GM19452 (cell line): Measurements from ENCODE around the gene FREM1.
"Not testable (repeated sequence)": the region's sequence is repeated elsewhere in the genome, so short reads cannot be mapped to it uniquely, and the experiment has no call there.

Experiments
- ATAC-seq: cut with Tn5 transposase; IDR thresholded peaks from one replicate; pipeline ENCODE4 v1.9.1; 2021; ENCODE audit not compliant: unreplicated experiment

Gene FREM1, protein sequence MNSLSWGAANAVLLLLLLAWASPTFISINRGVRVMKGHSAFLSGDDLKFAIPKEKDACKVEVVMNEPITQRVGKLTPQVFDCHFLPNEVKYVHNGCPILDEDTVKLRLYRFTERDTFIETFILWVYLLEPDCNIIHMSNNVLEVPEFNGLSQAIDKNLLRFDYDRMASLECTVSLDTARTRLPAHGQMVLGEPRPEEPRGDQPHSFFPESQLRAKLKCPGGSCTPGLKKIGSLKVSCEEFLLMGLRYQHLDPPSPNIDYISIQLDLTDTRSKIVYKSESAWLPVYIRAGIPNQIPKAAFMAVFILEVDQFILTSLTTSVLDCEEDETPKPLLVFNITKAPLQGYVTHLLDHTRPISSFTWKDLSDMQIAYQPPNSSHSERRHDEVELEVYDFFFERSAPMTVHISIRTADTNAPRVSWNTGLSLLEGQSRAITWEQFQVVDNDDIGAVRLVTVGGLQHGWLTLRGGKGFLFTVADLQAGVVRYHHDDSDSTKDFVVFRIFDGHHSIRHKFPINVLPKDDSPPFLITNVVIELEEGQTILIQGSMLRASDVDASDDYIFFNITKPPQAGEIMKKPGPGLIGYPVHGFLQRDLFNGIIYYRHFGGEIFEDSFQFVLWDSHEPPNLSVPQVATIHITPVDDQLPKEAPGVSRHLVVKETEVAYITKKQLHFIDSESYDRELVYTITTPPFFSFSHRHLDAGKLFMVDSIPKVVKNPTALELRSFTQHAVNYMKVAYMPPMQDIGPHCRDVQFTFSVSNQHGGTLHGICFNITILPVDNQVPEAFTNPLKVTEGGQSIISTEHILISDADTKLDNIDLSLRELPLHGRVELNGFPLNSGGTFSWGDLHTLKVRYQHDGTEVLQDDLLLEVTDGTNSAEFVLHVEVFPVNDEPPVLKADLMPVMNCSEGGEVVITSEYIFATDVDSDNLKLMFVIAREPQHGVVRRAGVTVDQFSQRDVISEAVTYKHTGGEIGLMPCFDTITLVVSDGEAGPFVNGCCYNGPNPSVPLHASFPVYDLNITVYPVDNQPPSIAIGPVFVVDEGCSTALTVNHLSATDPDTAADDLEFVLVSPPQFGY (N-terminal part only)

DNA sequence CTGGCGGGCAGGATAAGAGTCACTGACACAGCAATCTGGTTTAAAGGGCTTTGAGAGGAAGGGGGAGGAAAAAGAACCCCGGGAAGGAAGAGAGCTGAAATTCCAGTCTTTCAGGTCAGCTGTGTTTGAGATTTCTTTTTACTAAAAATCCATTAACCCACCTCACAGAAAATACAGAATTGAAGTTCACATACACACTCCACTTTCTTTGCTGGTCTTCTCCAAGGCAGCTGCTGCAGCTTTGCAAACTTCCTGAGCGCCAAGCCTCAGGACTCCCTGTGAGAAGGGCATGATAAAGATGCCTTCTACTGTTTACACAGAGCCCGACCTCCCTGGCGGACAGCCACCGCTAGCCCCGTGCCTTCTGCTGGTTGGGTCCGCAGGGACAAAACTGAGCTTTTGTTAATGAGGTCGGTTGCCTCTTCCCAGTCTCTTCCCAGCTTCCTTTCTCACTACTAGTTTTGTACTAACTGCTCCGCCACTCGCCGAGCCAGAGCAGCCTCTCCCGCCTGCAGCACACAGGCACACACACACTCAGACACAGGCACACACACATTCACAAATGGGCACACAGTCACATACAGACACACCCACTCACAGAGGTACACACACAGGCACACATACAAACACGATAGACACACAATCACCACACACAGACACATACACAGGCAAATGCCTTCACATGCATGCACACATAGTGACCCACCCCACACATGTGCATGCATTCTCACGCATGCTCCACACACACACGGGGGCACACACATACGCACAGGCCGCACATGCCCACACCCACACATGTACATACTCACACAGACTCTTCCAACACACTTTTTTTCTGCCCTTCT, at the start of gene FREM1:
TSS of gene FREM1 (minus strand) at position 468 of the 845 bp plus-strand sequence. CDS start 41,451 bp downstream, outside the sequence.
- ATAC-seq = no peak

DNA sequence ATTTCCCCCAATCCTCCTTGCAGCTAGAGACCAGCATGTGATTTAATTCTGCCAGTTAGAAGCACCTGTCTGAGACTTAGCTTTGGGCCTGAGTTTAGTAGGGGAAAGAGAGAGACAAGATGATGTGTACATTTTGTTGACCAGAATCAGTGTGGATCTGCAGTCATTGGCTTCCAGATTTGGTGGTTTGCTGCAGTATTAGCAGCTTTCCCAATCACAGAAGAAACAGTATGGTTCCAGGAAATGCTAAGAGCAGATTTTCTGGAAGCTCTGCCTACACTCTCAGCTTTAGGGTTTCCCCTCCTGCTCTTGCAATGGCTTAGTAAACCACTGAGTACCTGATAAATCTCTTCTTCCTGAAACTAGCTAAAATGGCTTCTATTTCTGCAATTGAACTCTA, 48.8 kb upstream of the FREM1 start:
- no peak for ATAC-seq

DNA sequence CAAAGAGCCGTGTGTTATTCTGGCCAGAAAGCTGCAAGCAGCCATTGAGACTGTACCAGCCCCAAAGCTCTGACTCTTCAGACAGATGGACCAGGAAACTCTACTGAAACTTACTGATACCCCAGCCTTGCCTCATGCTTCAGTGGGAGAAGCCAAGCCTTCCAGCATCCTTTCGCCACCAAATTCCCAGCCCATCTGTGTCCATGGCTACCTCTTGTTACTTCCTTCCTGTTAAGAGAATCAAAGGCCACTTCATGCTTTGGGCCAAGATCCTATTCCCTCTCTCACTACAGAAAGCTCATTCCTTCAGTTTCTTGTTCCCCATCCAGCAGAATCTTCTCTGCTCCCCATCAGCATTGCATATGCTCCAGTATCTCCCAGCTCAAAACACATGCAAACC, 46.9 kb upstream of the FREM1 start:
- no peak for ATAC-seq

DNA sequence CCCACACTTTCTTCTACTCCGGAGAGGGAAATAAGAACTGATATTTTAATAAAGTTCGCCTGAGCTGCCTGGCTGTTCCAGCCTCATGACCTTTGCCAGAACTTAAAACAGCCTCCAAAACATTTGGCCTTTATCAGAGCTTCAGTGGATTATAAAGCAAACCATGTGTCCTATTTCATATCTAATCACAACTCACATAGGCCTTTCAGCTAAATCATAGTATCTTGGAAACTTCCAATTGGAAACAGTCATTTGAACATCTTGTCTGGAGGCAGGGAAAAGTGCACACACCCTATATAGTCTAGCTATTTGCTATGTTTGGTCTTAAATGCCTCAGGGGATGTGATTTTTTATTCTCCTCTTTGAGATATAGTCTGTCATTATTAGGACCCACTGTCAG, 46.0 kb upstream of the FREM1 start:
- no peak for ATAC-seq

DNA sequence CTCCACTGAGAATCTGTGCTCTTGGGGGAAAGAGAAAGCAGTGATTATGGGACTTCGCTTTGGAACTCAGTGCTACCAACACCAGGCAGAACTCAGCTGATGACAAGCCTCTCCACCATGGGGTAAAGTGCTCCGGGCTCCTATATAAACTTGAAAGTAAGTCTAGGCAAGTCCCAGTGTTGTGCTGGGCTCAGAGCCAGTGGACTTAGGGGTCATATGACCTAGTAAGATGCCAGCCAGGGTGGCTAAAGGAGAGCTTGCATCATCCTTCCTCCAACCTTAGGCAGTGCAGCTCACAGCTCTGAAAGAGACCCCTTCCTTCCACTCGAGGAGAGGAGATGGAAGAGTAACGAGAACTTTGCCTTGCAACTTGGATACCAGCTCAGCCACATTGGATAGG, 35.1 kb upstream of the FREM1 start:
- ATAC-seq = no peak

DNA sequence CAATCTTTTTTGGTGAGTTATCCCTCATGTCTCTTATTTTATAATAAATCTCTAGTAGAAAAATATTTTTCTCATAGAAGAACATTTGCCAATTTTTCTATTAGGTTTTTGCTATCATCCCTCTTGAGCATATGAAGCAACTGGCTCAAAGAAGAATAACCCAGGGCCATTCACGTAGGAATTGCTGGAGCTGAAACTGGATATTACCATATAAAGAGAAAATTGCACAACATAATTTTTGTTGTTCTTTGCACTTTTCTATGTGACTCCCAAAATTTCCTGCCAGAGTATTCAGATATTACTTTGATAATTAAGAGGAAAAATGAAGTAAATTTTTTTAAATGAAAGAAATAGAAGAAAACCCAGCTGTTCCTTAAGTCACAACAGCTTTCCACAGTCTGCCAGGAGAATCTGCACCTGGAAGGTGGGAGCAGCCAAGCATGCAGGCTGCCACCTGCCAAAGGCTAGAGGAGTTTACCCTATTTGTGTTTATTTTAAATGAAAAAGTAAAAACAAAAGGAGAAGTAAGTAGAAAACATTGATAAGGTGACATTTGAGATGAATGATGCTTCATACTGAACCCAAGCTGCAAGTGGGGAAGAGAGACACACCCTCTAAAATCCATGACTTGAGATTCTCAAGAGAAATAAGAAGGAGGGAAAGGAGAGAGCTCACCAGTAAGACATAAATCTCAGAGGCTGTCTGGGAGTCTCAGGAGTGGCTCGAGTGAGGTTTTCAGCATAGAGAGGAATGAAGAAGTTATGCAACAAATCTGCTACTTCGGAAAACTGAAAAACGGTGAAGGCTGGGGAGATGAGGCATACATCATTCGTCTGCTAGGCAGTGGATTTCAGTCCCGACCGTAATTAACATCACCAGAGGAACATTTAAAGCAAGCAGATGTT, 31.5 kb upstream of the FREM1 start:
- ATAC-seq = no peak

DNA sequence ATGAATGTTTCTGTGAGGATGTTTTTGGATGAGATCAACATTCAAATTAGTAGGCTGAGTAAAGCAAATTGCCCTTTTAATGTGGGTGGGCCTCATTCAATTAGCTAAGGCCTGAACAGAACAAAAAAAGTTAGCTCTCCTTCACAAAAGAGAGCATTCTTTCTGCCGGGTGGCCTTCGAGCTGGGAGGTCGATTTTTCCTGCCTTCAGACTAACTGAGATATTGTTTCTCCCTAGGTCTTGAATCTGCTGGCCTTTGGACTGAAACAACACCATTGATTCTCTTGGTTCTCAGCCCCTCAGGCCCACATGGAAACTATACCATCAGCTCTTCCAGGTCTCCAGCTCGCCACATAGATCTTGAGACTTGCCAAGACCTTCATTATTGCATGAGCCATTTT, 29.1 kb upstream of the FREM1 start:
- no peak for ATAC-seq

DNA sequence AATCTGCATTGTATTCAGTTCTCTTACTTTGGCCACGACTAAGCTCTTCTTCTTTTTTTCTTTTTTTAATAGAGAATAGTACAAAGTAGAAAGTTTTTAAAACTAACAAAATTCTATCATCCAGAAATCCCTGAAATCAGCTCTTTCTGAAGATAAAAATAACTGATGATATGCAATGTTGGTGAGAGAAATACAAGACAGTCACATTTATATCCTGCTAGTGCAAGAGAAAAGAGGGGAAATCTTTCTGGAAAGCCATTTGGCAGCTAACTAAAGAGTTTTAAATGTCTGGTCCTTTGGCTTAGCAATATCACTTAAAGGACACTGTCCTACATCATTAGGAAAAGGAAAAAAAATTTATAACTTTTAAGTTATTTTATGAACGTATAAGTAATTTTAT, 27.0 kb upstream of the FREM1 start:
- no peak for ATAC-seq

DNA sequence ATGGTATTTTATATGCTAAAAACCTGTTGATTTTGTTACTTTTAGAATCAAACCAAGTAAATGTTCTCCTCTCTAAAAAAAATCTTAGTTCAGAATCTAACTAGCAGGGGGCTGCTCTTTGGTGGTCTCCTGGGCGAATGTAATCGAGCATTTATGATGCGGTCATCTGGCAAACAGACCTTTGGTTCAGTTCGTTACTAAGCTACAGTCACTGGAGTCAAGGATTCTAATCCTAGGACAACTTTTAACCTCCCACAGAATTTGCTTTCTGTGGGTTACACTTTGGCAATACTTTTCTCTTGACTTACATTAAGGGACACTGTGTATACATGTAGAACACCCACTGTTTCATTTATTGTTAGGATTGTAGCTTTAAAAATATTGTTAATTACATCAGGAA, 26.3 kb upstream of the FREM1 start:
- no peak for ATAC-seq

DNA sequence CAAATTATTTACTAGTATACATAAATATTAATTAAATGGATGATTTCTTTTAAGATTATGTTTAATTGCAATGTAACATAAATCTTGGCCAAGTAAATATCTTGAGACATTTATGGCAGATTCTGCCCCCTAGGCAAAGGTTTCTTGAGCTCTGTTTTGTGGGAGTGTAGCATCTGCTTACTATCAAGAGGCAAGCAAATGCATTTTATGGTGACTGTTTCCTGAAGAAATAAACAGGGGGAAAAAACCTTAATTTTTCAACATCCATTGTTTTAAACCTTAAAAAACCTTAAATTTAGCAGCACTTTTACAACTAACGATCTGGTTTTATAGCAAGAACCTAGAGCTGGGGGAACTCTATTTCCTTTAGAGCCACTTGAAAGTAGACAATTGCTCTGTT, 25.7 kb upstream of the FREM1 start:
- no peak for ATAC-seq

DNA sequence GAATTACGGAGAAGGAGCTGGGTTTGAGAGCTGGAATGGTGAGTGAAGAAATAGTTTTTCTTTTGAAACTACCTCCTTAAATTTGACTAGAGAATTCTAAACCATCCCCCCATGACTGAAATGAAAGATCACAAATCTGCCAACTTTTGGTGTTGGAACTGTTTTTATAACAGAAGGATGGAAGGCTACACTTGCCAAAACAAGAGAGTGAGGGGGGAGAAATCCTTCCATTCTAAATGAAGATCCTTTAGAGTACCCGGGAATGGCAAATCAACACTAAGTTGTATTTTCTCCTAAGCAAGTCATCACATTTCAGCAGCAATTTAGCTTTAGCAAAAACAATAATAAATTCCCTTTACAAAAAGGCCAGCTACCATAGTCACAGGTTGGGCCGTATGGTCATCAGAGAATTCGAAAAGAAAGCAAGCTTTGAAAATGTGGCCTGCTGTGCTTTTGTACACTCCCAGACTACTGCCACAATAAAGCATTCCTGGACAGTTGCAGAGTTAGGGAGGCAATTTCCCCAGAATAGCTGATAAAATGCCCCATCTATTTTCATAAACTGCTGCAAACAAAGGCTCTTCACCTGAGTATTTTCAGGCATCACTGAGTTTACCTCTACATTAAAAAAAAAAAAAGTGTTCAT, 25.0 kb upstream of the FREM1 start:
- ATAC-seq = no peak

DNA sequence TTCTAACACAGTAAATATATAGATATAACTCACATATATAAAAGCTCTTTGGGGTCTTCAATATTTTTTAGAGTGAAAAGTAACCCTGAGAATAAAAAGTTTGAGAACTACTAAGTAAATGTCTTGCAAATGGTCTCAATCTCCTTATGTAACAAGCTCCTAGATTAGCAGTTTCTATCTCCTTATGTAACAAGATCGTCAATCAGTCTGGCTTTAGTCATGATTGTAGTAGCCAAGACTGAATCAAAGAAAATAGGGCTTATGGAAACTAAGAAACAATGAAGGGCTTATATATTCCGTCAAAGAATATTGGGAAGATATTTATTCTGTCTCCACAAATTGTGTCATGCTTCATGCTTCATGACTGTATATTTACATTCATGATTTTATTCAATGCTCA, 22.4 kb upstream of the FREM1 start:
- ATAC-seq = no peak

DNA sequence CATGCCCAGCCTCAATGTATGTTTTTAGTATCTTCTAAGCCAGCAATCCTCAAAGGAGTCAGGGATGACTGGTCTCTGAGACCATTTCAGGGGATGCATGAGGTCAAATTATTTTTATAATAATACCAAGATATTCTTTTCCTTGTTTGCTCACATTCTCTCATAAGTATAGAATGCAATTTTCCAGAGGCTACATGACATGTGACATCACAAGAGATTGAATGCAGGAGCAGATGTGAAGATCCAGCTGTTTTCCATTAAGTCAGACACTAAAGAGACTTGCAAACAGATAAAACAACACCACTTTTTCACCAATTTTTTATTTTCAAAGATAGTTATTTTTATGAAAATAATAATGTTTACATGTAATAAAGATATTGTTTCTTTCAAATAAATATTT, 22.0 kb upstream of the FREM1 start:
- ATAC-seq = no peak

DNA sequence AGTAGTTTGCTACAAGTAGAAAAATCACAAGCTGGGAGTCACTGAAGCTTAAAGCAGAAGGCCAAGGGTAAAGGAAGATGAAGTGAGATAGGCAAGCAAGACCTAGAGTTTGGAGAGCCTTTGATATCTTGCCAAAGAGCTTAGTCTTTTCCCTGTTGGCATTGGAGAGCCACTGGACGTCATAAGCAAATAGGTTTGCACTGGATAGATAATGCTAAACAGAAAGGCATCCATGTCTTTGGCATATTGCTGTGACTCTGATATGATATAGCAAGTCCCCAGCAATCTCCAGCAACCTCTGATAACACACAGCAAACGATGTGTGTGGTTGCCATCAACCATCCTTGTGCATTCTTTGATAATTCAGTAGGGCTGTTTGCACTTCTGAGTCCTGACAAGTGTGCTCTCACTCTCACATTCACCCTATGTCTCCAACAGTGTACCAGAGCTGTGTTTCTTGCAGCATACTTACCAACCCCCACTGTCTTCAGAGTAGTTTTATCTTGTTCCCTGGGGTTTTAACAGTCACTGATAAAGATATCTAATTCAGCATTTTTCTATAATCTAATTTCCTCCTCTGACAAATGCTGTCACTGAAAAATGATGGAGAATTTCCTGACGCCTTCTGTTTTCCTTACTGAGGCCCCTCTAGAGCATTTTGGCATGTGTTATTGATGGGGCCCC, 16.9 kb upstream of the FREM1 start:
- ATAC-seq = no peak

DNA sequence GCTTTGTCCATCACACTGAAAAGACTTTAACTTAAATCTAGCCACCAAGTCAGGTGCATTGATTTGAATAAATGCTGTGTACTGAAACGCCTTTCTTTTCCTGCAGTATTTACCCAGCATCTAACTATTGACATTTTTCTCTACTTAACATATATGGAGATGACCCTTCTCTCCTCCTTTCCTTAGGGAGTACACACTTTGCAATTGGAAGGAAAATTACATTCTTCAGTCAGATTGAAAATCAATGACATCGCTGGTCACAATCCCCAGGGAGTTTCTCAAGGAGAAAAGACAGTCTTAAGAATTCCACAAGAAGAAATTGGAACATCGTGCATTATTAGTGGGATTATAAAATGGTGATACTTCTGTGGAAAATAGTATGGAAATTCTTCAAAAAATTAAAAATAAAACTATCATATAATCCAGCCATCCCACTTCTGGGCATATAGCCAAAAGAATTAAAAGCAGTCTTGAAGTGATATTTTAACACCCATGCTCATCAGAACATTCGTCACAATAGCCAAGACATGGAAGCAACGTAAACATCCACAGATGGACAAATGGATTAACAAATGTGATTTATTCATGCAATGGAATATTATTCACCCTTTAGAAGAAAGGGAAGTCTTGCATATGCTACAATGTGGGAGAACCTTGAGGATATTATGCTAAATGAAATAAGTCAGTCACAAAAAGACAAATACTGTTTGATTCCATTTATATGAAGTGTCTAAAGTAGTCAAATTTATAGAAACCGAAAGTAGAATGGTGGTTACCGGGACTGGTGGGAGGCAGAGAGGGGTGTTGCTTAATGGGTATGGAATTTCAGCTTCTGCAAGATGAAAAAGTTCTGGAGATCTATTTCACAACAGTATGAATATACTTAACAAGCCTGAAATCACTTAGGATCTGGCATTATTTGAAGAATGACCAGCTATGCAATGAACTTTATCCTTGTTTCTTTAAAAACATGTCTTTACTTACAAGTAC, 14.3 kb upstream of the FREM1 start:
- ATAC-seq = no peak

DNA sequence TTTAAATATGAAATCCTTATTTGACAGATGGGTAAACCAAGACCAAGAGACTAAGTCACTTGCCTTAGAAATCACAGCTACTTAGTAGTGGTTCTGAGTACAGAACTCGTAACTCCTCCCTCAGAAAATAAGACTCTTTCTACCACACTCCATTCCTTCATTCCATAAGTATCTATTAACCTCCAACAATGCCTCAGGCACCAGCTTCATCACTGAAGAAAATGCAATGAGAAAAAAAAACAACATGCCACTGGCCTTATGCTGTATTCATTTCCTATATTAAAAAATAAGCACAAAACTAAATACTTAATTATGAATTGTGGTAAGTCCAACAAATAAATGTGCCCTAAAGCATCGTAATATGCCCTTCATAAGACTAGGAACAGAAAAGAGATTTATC, 13.5 kb upstream of the FREM1 start:
- no peak for ATAC-seq

DNA sequence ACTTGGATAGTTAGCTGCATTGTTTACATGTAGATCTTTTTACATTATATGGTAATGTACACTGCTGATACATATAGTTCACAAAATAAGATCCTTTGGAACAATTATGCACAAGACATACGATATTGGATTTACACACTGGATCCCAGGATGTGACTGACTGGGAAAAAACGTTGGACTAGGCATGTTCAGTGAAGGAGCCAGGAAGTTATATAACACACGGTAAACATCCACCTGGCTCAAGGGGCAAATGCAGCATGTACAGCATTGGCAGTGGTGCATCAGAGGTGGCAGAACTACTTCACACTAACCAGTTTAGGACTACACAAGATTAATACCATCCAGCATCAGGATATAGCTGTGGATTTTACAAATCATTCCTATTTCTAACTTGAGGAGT, 10.6 kb upstream of the FREM1 start:
- ATAC-seq = not testable (repeated sequence)

DNA sequence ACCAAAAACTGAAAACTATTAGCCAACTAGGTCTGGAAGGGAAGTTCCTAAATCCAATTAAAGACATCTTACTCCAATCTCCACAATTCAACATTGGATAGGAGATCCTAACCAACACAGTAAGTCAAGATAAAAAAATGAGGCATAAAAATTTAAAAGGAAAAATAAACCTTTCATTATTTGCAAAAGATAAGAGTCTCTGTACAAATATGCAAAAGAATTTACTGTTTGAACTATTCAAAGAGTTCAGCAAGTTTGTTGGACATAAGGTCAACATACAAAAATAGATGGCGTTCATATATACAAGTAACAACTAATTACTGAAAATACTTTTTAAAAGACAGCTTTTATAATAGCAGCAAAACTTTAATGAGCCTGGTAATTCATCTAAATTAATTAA, 3.1 kb upstream of the FREM1 start:
- no peak for ATAC-seq
